Activated T-cell treated with anti-CD3 and anti-CD28 coated beads for 48 hours (primary cell): ENCODE measurements around the gene MSL3B.

Source experiments
- DNase-seq: peaks from one replicate; pipeline ENCODE4 v3.0.0-alpha.2; 2020; ENCODE audit warnings: low read depth

The MSL3B gene

DNA sequence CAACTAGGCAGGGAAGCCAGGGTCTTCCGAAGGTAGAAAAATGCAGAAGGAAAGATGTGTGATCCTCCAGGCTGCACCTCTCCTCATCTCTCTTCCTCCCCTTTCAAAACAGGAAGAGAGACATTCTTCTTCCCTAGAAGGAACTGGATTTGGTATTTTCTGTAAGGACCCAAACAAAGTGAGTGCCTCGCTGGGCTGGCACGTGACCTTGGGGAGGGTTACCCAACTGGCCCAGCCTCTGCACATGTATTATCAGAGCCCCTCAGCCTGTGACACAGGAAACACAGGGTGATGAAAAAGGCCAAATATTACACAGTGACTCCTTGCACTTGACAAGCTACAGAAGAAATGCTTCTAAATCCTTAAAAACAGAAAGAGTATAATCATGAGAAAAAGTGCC, 16.1 kb downstream of the MSL3B start:
- DNase-seq, result no peak

DNA sequence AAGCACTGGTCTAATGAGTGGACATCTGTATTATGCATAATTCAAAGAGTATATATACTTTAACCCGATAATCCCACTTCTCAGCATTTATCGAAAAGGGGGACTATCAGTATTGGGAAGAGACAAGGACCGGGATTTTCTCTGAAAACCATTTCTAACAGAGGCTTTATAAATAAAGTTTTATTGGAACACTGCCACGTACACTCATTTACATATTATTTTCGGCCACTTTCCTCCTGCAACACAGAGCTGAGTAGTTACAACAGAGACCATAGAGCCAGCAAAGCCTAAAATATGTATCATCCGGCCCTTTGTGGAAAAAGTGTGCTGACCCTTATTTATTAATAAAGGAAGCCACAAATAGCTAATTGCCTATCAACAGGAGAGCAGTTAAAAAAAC, 17.0 kb downstream of the MSL3B start:
- no peak for DNase-seq

DNA sequence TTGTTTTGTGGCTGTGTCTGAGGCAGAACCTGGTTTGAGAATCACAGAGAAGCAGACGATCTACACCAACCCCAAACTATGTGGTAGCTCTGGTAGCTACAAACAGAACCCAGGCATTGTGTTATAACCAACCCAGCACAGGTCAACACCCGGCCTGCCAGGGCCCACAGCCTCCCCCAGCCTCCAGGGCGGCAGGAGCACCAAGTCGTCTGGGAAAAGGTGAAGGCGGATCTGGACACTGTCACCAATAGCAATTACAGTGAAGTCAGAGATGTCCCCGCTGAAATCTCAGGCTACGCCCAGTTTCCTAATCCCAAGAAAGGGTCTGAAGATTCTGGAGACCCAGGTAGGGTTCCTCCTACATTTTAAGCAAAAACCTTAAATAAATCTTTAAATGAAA, 17.4 kb downstream of the MSL3B start:
- DNase-seq, result no peak

DNA sequence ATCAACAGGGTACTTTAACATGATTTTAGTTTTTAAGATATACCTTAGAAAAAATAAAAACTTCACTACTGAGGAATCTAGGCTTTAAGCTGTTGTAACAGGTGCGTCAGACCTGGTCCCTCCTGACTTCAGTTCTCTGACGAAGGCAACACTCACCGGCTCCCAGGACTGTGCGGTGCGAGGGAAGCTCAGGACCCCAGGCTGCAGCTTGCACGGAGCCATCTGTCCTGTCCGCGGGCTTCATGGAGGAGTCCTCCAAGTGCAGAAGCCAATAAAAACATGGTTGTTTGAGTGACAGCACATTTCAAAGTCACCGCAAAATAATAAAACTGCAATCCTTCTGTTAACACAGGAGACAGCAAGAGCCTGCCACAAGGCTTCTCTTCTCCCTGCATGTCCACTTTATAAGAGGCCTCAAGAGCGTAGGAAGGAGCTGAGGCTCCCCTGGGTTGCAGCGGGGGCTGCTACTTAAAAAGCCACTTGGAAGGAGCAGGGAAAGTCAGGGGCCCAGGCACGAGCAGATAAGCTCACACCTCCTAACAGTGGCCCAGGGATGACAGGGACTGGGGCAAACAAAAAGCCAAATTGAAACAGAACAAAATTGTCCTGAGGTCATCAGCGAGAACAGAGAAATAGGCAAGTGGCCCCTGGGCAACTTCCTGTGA, 18.4 kb downstream of the MSL3B start:
- no peak for DNase-seq

DNA sequence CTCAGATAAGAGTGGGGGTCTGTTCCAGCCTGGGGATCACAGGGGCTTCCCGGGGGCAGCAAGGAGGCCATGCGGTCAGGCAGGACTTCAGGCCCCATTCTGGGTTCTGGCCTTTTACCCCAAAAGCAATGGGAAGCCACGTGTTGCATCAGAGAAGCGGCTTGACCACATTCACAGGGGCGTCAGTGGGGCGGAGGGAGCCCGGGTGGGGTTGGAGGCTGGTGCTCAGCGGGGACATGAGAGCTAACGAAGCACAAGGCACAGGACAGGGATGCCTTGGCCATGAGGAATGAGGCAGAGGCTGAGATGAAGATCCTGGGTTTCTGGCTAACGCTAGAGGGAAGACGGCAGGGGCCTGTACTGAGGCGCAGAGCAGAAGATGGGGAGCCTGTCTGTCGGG, 19.9 kb downstream of the MSL3B start:
- DNase-seq, result no peak

DNA sequence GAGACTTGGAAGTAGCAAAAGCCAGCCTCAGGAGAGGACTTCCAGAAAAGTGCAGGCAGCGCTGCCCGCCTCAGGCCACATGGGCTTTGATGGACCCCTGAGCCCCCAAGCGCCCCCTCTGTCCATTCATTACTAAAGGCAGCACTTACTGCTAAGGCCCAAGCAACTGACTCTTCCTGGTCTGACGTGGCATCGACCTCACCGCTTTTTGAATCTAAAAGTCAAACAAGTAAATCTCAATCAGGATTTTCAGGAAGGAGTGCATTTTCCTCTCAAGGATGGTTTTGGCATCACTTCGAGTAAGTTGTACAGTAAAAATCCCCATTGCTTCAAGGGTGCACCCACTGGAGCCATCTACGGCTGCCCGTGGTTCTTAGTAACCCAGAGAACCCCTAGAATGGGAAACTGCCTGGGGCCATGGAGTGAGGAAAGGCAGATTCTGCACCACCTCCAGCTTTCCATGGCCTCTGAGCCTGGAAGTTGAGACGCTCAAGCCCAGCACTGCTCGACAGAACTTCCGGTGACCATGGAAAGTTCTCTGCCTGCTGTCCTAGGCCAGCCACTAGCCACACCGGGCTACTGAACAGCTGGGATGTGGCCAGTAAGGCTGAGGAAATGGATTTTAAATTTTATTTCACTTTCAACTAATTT, 20.8 kb downstream of the MSL3B start:
- DNase-seq, result no peak

DNA sequence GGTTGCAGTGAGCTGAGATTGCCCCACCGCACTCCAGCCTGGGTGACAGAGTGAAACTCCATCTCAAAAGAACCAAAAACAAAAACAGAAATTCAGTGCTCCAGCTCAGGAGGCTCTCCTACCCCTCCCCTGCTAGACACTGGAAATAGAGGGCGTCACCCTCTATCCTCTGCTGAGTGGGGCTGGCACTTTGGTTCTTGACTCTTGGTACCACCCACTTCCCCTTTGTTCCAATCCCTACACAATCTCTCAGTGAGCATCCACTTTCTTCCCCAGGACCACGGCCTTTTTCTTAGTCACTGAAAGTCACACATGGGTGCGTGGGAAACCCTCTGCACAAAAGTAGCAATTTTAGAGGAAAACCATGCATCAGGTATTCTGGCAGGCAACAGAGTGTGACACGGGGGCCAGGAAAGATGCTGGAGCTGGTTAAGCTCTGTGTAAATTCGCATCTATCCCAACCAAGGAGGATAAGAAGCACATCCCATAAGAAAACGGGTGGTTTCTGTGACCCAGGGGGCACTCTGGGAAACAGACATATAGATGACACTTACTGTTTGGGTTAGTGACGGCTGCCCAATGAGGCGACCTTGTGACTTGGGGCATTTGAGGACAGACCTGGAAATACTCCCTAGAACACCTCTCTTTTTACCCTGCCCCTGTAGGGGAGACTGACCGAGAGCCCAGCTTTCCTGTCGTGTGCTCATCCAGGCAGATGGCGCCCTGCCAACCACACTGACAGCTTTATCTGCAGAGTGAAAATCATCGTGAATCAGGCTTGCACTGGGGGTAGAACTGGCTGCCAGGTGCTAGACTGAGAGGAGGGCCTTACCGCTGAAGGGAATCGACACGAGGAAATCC, 21.6 kb downstream of the MSL3B start:
- DNase-seq, result no peak

DNA sequence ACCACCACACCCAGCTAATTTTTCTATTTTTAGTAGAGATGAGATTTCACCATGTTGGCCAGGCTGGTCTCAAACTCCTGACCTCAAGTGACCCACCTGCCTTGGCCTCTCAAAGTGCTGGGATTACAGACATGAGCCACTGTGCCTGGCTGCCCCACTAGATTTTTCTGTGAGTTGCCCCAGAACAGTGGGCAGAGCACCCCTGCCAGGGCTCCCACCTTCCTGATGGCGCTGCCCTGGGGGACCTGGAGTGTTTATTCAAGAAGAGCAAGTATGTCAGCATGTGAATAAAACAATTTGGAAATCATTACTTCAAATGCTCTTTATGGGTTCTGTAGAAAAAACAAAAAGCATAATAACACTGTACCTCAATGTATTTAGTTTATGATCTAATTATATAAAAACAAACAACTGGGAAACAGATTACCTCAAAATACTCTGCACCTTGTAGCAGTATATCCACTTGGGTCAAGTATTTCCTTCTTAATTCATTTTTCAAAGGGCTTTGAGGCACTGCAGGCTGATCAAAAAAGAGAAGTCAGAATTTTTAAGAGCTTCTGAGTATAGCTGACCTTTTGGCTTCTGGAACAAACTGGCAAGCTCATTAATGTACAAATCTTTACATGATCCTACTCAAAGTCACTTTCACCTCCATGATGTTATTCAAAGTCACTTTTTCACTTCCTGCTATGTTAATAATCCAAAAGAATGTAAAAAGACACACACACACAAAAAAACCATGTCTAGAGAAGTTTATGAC, 22.7 kb downstream of the MSL3B start:
- no peak for DNase-seq

DNA sequence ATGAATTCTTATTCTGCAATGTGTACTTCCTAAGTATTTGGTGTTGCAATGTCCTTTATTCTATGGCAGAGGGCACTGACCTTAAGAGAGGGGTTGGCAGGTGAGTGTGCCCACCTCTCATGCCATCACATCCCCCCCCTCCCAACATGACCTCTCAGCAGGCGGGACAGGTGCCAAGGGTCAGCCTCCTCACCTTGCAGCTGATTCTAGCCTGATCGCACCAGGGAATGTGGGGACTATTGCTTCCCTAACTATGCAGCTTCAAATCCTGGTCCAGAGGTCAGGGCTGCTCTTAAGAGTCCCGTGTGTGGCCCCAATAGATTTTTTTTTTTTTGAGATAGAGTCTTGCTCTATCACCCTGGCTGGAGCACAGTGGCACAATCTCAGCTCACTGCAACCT, 23.4 kb downstream of the MSL3B start:
- no peak for DNase-seq

DNA sequence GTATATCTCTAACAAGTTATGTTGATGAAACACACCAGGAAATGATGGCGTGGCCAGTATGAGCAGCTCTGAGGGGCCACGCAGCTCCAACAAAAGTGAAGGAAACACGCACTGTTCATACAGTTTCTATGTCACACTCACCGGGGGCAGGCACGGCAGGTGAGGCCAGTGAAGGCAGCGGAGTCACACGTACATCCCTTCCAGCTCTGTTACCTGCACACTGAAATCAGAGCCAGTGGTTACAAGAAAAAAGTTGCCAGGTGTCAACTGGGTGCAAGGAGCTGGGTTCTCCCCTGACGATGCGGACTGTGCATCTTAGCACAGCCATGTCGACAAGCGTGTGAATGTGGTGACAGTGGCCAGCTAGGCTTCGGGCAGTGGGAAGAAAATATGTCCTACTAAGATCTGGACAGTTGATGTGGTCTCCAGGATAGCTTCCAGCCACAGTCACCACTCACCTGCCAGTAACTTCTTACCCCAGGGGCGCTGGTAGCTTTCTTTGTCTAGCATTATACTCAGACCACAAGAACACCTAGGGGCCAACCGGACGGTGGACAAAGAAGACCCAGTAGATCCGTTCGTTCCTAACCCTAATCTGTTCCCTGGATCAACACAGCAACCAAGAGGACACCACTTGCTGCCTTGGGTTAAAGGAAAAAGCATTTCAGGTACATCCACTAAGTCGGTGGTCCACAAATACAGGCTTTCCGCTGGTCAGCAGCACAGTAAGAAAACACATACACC, 23.9 kb downstream of the MSL3B start:
- no peak for DNase-seq

DNA sequence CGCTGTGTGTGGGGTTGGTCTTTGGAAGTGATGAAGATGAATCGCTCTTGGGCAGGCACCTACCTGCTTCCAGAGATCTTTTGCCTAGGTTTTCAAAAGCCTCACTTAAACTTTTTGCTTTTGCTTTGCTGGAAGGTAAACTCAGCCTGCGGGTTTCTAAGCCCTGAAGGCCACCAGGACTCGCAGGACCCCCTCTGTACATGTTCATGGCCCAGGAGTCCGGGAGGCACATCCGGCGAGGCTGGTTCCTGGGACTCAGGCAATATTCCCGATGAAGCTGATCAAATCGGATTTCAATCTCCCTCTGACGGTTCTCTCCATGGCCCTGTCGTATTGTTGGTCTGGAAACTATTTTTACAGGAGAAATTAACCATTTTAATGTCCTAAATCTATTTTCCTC, 27.0 kb downstream of the MSL3B start:
- no peak for DNase-seq

DNA sequence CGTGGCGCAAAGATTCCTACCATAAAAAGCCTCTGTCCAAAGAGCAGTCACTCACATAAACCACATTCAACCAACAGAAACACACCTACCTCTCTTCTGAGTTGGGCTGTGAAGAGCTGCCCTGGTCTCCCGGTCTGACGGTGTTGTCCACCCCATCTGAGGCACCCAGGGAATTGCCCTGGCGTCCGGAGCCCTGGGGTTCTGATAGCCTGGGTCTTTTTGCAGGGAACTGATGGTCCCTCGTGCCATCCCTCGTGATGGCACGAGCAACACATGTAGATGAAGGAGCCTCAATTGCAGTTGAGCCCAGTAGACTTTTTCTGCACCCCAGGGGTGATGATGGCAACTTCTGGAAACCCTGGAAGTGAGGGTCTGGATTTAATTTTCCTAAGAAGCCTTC, 27.7 kb downstream of the MSL3B start:
- no peak for DNase-seq

DNA sequence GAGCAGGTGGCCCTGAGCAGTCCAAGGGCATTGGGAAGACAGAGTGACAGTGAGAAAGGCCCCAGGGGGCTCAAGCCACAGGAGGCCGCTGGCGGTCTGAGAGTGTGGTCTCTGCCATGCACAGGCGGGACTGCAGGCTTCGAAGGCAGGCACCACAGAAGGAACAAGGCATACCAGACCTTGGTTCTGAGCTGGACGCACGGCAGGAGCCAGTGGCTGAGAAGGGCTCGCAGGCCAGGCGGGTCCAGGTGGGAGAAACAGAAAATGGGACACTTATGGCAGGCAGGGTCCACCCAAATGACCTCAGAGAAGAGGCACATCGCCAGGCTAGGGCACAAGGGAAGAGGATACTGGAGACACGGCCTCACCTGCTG, 28.8 kb downstream of the MSL3B start:
- DNase-seq, result no peak

DNA sequence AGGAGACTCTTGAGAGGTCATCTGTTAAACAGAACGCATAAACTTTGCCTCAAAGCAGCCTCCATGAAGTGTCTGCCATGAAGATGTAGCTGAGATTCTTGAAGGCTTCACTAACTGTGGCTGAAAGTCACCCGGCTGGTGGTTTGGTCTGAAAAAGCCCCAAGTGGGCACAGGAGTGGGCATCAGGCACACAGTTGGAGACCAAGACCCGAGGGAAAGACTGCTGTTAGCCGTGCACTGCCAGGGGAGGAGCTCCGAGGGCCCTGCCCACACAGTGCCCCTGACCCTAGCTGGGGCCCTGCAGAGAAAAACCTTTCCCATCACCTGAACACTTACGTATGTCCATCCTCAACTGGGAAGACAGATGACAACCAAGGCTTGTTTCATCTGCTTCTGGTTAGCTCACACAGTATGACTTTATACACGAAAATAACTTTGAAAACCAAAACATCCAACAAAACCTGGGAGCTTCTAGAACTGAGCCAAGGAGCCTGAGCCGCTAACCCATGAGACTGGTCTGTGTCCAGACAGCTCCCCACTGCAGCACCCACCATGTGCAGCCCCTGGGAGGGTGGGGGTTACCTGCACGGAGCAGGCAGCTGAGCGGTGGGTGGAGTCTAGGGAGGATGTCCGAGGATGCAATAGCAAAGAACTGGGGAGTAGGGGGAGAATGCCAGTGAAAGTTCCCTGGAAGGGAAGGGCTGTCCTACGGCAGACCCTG, 29.3 kb downstream of the MSL3B start:
- no peak for DNase-seq

DNA sequence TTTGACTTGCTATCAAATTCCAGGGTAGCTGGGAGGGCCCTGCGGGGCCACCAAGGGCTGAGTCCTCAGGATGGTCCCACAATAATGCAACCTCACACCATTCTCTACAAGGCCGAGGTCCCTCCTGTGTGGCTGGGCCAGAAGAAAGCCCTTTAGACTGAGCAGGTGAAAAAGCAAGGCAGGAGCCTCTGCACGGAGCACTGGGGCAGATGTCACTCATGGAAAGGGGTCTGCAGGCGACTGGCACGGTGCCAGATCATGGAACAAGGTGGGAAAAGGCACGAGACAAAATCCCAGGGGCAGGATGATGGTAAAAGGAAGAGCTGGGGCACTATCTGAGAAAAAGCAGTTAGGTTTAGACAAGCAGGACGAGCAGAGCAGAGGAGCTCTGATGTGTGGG, 29.9 kb downstream of the MSL3B start:
- no peak for DNase-seq

DNA sequence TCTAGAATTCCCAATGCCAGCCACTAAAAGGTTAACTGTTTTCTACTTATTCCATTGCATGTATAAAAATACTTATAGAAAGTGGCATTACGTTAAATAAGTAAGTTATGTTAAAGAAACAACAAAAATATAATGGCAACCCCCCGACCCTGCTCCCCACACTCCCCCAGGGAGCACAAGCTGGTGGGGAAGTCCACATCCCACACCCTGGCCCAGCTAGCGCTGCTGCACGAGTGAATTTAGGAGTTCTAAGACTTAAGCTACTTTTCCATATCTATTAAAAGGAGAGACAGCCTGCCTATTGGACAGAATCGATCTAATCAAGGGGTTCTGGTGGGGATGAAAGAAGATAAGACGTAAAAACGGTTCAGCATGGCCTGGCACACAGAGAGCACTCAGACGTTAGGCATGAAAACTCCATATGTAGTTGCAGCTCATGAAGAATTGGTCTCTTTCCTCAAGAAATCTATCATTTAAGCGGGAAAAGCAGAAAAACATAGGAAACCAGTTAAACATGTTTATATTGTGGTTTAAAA, 30.4 kb downstream of the MSL3B start:
- no peak for DNase-seq

DNA sequence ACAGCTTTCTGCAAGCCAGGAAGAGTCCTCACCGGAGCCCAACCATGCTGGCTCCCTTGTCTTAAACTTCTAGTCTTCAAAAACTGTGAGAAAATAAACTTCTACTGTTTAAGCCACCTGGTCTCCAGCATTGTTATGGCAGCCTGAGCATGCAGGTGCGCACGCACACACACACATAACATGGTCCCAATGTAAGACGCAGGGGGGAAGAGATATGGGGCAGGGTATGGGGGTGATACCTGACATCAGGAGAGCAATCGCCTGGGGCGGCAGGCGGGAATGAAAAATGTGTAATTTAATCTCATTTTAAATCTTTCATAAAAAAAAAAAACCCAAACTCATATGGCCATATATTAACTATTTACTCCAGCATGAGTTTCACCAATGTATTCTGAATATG, 31.8 kb downstream of the MSL3B start:
- DNase-seq, result no peak

DNA sequence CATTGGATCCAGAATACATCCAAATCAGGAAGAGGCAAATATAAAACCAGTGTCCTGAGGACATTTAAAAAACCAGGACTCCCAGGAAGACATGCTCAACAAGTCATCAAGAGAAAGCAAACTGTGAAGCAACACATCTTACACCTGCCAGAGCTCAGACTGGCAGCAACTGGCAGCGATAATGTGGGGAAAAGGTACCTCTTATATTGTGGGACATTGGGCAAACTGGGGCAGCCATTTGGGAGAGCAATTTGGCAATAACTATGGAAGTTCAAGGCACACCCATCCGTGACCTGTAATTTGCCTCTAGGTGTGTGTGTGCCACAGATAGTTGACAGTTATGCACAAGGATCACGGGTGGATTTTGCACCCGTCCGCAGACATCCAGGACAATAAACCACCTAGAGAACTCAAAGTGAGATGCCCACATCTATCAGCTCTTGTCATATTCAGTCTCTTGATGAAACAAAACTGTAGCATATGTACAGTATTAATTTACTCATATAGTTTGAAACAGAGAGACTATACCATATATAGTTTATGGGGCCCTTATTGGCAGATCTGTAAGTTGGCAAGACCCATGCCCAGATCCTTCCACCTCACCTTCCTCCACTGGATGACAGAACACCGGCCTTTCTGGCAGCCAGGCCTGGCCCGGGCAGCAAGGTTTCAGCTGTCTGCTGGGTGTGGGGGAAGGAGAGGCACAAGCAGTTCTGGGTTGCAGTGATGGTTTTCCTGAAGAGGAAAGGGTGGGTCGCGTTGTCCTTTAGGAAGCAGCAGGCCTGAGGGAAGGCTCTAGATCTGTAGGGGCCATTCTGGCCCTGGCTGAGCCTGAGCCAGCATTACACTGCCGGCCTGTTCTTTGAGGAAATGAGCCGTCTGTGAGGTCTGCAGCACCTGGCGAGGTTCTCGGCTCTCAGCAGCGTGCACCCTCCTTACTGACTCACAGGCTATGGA, 32.7 kb downstream of the MSL3B start:
- DNase-seq, result no peak

DNA sequence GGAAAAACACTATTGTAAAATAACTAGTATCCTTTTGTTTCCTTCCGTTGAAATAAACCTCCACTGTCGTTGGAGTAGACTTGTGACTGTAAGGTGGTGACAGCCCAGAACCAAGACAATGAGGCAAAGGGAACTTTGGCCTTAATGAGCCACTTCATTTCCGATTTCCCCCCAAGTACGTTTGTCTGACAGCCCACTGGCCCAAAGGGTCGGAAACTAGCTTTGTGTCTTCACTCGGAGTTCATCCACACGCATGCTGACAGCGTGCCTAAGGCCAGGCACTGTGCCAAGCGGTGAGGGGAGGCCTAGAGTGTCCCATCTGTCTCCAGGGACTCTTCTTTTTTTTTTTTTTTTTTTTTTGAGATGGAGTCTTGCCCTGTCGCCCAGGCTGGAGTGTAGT, 34.8 kb downstream of the MSL3B start:
- no peak for DNase-seq

DNA sequence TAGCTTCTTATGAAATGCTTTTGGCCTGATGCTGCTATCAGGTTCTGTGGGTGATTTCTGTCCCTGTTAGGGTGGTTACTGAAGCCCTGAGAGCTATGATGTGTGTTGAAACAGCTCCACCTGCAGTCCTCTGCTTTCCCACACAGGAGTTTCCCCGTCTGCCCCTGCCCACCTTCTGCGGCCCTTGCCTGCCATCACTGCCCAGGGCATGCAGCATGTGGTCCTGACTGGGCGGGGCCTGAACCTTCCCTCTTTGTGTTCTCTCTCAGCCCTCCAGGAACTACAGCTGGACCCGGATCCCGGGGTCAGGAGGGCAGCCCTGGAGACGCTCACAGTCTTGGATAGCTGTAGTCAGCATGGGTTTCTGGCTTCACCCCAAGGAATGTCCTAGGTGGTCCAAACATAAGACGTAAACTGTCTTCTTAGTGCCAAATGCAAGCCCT, 35.3 kb downstream of the MSL3B start:
- DNase-seq, result no peak
